Ishikawa (cell line): ENCODE results near the gene INCENP.

Source experiments
- CEBPB ChIP-seq: IDR thresholded peaks from 2 replicates; pipeline ENCODE4 v1.6.1; 2012
- CREB1 ChIP-seq: IDR thresholded peaks from 2 replicates; pipeline ENCODE4 v1.6.1; 2012; ENCODE audit warnings: low read depth
- EGR1 ChIP-seq: IDR thresholded peaks from 2 replicates; pipeline ENCODE4 v1.6.1; 2012
- EP300 ChIP-seq: IDR thresholded peaks from 2 replicates; pipeline ENCODE4 v1.6.1; 2012; ENCODE audit warnings: borderline replicate concordance
- FOXM1 ChIP-seq: IDR thresholded peaks from 2 replicates; pipeline ENCODE4 v1.6.1; 2012; ENCODE audit warnings: low read depth, borderline replicate concordance
- NFIC ChIP-seq: IDR thresholded peaks from 2 replicates; pipeline ENCODE4 v1.6.1; 2012
- RAD21 ChIP-seq: IDR thresholded peaks from 2 replicates; pipeline ENCODE4 v1.6.1; 2012; ENCODE audit warnings: low read depth
- TAF1 ChIP-seq: IDR thresholded peaks from 2 replicates; pipeline ENCODE4 v1.6.1; 2012; ENCODE audit warnings: low read depth, mild to moderate bottlenecking
- TCF12 ChIP-seq: IDR thresholded peaks from 2 replicates; pipeline ENCODE4 v1.6.1; 2012; ENCODE audit warnings: low read depth
- TEAD4 ChIP-seq: IDR thresholded peaks from 2 replicates; pipeline ENCODE4 v1.6.1; 2012
- YY1 ChIP-seq: IDR thresholded peaks from 2 replicates; pipeline ENCODE4 v1.6.1; 2012; ENCODE audit warnings: low read depth
- TF ChIP-seq, protein P1 (sequence below): IDR thresholded peaks from 2 replicates; pipeline ENCODE4 v1.6.1; 2012; ENCODE audit warnings: low read depth, mild to moderate bottlenecking
- TF ChIP-seq, protein P2 (sequence below): IDR thresholded peaks from 2 replicates; pipeline ENCODE4 v1.6.1; 2012
- TF ChIP-seq, protein P3 (sequence below): IDR thresholded peaks from 2 replicates; pipeline ENCODE4 v1.6.1; 2012

DNA sequence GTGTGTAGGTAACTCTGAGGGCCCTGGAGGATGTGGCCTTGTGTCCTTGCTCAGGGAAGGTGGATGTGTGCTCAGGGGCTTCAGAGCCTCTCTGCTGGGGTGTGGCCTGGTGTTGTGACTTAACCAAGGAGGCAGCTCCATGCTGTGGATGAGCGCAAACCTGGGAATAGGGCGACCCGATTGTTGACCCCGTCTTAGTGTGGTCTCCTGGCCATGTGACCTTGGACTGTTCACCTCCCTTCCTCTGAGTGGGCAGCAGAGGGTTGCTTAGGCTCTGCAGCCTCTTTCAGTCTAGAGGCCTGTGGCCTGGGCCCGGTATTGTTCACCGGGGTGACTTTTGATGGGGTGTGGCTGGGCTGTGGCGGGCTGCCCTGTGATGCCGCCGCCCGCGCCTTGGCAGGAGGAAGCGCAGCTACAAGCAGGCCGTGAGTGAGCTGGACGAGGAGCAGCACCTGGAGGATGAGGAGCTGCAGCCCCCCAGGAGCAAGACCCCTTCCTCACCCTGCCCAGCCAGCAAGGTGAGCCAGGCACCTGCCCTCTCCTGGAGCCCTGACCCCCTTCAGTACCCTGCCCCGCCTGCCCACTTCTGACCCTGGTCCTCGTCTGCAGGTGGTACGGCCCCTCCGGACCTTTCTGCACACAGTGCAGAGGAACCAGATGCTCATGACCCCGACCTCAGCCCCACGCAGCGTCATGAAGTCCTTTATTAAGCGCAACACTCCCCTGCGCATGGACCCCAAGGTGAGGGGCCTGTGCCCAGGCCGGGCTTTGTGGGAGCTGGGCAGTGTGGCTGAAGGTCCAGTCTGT is 16.7 kb downstream of the INCENP start:
- TF ChIP-seq YY1 = no peak
- no peak for TF ChIP-seq NFIC
- TF ChIP-seq, protein P1, sequence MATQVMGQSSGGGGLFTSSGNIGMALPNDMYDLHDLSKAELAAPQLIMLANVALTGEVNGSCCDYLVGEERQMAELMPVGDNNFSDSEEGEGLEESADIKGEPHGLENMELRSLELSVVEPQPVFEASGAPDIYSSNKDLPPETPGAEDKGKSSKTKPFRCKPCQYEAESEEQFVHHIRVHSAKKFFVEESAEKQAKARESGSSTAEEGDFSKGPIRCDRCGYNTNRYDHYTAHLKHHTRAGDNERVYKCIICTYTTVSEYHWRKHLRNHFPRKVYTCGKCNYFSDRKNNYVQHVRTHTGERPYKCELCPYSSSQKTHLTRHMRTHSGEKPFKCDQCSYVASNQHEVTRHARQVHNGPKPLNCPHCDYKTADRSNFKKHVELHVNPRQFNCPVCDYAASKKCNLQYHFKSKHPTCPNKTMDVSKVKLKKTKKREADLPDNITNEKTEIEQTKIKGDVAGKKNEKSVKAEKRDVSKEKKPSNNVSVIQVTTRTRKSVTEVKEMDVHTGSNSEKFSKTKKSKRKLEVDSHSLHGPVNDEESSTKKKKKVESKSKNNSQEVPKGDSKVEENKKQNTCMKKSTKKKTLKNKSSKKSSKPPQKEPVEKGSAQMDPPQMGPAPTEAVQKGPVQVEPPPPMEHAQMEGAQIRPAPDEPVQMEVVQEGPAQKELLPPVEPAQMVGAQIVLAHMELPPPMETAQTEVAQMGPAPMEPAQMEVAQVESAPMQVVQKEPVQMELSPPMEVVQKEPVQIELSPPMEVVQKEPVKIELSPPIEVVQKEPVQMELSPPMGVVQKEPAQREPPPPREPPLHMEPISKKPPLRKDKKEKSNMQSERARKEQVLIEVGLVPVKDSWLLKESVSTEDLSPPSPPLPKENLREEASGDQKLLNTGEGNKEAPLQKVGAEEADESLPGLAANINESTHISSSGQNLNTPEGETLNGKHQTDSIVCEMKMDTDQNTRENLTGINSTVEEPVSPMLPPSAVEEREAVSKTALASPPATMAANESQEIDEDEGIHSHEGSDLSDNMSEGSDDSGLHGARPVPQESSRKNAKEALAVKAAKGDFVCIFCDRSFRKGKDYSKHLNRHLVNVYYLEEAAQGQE = no peak
- no peak for TF ChIP-seq TEAD4
- no peak for TF ChIP-seq RAD21
- TF ChIP-seq CREB1 = no peak
- TF ChIP-seq, protein P2, sequence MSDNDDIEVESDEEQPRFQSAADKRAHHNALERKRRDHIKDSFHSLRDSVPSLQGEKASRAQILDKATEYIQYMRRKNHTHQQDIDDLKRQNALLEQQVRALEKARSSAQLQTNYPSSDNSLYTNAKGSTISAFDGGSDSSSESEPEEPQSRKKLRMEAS = no peak
- TF ChIP-seq EP300 = no peak
- TF ChIP-seq, protein P3, sequence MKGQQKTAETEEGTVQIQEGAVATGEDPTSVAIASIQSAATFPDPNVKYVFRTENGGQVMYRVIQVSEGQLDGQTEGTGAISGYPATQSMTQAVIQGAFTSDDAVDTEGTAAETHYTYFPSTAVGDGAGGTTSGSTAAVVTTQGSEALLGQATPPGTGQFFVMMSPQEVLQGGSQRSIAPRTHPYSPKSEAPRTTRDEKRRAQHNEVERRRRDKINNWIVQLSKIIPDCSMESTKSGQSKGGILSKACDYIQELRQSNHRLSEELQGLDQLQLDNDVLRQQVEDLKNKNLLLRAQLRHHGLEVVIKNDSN = no peak
- TF ChIP-seq CEBPB = no peak
- TF ChIP-seq TCF12 = no peak
- no peak for TF ChIP-seq EGR1
- TF ChIP-seq FOXM1 = no peak
- no peak for TF ChIP-seq TAF1
